Omental fat pad (tissue), 4 donors: Measurements from ENCODE around the gene GLI3. TPM values are rescaled to one million over a fixed set of nuclear protein-coding genes. Genes with fewer than 3 reads are reported as not detected.

Source experiments
- ATAC-seq: fragments of 150-250 bp; one replicate; pipeline ENCODE4 v1.9.1; 2016; ENCODE audit warnings: mild to moderate bottlenecking, moderate library complexity; ENCODE audit not compliant: low FRiP score
- DNase-seq: peaks from one replicate; pipeline ENCODE4 v3.0.0-alpha.2; 2019; ENCODE audit warnings: low spot score
- total RNA-seq, 4 donors: library from RNA; depleted of rRNA; stranded (reverse); fragments of >200 nt; gene quantifications; one replicate each; pipeline ENCODE4 v1.1.0, GENCODE V29; 2016
- TF ChIP-seq, protein P1 (sequence below), 3 donors: fragments of 450-650 bp; IDR thresholded peaks; one replicate each; pipeline ENCODE4 v1.5.1; 2016 to 2017; ENCODE audit warnings: antibody characterized with exemption in 3 of 3, mild to moderate bottlenecking in 3 of 3, moderate library complexity in 2 of 3

The GLI3 gene
- total RNA-seq, 4 donors from 2014 or later = 10.0 to 19.2 (median 14.6) TPM

DNA sequence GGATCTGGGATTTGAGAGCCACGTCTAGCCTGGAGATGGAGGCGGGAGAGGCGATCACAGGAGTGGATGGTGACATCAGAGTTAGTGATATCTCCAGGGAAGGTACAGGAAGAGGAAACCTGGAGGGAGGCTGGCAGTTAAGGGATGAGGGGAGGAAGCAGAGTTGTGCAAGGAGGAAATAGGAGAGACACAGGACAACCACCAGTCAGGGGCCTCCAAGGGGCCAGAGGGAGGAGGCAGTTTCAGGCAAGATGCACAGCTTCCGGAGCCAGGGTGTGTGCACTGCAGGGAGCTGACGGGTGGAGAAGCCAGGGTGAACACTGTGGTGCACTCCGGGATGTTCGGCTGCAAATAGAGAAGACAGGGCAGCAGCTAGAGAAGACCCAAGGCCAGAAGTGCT lies 141.2 kb downstream of the GLI3 start:
- no peak for DNase-seq
- TF ChIP-seq, protein P1, sequence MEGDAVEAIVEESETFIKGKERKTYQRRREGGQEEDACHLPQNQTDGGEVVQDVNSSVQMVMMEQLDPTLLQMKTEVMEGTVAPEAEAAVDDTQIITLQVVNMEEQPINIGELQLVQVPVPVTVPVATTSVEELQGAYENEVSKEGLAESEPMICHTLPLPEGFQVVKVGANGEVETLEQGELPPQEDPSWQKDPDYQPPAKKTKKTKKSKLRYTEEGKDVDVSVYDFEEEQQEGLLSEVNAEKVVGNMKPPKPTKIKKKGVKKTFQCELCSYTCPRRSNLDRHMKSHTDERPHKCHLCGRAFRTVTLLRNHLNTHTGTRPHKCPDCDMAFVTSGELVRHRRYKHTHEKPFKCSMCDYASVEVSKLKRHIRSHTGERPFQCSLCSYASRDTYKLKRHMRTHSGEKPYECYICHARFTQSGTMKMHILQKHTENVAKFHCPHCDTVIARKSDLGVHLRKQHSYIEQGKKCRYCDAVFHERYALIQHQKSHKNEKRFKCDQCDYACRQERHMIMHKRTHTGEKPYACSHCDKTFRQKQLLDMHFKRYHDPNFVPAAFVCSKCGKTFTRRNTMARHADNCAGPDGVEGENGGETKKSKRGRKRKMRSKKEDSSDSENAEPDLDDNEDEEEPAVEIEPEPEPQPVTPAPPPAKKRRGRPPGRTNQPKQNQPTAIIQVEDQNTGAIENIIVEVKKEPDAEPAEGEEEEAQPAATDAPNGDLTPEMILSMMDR (IDR thresholded peaks at IDR 0.05) = no peak
- ATAC-seq = no peak

DNA sequence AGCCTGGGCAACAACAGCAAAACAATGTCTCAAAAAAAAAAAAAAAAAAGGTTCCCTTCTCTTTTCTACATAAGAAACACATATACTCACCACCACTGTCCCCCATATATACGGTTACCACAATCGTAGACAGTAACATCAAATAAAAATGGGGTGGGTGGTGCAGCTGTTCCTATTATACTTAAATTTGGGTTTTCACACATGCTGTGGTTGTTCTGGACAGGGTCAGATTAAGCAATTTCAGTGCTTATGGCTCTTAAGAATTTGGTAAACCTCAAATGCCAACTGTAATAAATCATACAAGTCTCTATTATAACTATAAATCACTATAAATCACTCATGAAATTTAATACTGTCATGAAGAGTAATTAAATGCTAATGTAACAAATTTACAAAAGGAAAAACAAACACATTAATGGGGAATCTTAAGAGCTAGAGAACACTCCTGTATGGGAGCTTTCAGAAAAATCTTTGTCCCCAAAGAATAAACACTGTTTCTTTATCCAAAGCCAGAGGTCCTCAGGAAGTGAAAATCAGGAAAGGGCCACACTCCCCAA lies 143.6 kb downstream of the GLI3 start:
- ATAC-seq = no peak
- TF ChIP-seq, protein P1 (IDR thresholded peaks at IDR 0.05) = no peak
- no peak for DNase-seq

- no peak for DNase-seq
- ATAC-seq = no peak
- TF ChIP-seq, protein P1 (IDR thresholded peaks at IDR 0.05) = no peak
Measured at GRCh38 chr7:42091461-42092291, 145.3 kb downstream of the GLI3 start.

DNA sequence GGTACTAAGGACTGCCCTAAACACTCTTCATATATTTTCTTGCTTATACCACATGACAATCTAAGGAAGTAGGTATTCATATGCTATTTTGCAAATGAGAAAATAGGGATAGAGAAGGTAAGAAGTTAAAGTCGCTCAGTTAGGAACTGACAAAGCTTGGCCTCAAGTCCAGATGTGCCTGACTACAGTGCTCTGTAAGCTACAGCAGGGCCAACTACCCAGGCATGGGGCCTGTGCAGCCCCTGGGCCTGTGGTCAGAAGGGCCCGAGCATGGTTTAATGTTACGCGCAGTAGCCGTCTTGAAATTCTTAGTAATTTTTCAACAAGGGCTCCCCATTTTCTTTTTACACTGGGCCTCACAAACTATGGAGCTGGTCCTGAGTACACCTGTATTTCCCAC lies 146.2 kb downstream of the GLI3 start:
- TF ChIP-seq, protein P1 (IDR thresholded peaks at IDR 0.05) = no peak
- DNase-seq = no peak
- no peak for ATAC-seq

DNA sequence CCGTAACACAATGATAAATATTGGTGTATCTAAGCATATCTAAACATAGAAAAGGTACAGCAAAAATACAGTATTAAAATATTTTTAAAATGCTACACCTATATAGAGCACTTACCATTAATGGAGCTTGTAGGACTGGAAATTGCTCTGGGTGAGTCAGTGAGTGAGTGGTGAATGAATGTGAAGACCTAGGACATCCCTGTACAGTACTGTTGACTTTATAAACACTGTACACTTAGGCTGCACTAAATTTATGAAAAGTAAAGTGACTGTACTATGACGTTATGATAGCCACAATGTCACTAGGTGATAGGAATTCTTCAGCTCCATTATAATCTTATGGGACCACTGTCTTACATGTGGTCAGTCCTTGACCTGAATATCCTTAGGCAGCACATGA lies 147.0 kb downstream of the GLI3 start:
- DNase-seq (no peak), ATAC-seq (no peak)

DNA sequence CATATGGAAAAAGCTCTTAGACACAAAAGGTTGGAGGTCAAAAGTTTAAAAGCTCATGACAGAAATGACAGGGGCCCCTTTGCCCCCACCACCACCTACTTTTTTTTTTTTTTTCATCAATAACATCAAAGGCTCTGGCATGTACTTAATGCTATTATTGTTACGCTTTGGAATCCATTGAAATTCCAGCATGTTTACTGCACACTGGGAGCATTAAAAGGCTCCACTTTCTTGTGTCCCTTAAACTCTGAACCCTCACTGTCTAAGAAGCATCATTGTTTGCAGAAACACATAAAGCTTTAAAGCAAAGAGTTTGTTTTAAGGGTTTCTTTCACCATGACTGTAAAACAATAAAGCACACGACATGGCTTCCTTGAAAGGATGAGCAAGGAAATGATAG lies 149.4 kb downstream of the GLI3 start:
- DNase-seq (no peak), ATAC-seq (no peak)
- TF ChIP-seq, protein P1 (IDR thresholded peaks at IDR 0.05) = no peak

More for the DNA sequence above, 147.0 kb downstream of the GLI3 start:
- TF ChIP-seq, protein P1 (IDR thresholded peaks at IDR 0.05) = no peak

DNA sequence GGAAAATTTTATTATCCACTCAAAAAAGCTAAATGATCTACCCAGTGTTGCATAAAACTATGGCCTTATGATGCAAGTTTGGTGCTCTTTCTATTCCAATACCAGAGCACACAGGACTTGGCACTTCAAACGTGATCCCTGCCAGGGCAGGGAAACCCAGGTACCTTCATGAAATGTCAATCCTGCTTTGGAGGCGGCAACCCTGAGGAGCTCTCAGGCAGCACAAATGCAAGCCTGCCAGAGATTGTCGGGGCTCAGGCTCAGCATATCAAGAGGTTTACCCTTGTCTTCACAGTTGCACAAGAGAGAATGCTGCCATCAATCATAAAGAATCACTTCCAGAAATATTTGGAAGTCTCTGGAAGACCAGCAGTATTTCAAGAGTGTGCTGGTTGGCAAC lies 151.5 kb downstream of the GLI3 start:
- TF ChIP-seq, protein P1 (IDR thresholded peaks at IDR 0.05) = no peak
- no peak for DNase-seq
- peak; percentile 69 for ATAC-seq
